ENCODE results near the gene TENT5C. TPM values are rescaled to one million over a fixed set of nuclear protein-coding genes. Genes with fewer than 3 reads are reported as not detected.

The TENT5C gene
- total RNA-seq, 1 experiment from 2014 or later = not detected

GRCh38 chr1:117628343-117628742 lies 22.5 kb downstream of the TENT5C start:
- Mint-ChIP-seq H3K4me1 (ENCODE audit: insufficient read depth, unreplicated experiment) (no peaks in the 10 kb centered on the region), H3K27ac (ENCODE audit: low read depth, unreplicated experiment) (no peak overlapping the region), H3K36me3 (ENCODE audit: insufficient read depth, unreplicated experiment) (no peaks in the 10 kb centered on the region), H3K9me3 (ENCODE audit: unreplicated experiment) (no peaks in the 10 kb centered on the region), H3K27me3 (ENCODE audit: insufficient read depth, unreplicated experiment) (peaks cover 16% of the 10 kb centered on the region), H3K4me3 (ENCODE audit: unreplicated experiment) (no peak overlapping the region)
- no peak for TF ChIP-seq CTCF (IDR thresholded peaks at IDR 0.05; ENCODE audit: unreplicated experiment)
- DNase-seq (ENCODE audit: unreplicated experiment) = no peak
- intact Hi-C loops (cut with micrococcal nuclease) = no loop called here
- ChIA-PET POLR2A (interaction anchor here (1.0 kb wide), 1 partner anchor 78 kb away, joined by 3 read pairs; no protein-coding TSS in a partner anchor), CTCF (no interaction called here)
- no TSS peak for BruUV-seq (replicated peaks)

GRCh38 chr1:117629625-117630422 lies 24.0 kb downstream of the TENT5C start:
- no peaks in the 10 kb centered on the region for H3K36me3 Mint-ChIP-seq (ENCODE audit: insufficient read depth, unreplicated experiment)
- no peak for TF ChIP-seq CTCF (IDR thresholded peaks at IDR 0.05; ENCODE audit: unreplicated experiment)

GRCh38 chr1:117630423-117630998 lies 24.7 kb downstream of the TENT5C start:
- no peak overlapping the region for H3K27ac Mint-ChIP-seq (ENCODE audit: low read depth, unreplicated experiment)
- BruUV-seq (replicated peaks) = no TSS peak
- no peak for TF ChIP-seq CTCF (IDR thresholded peaks at IDR 0.05; ENCODE audit: unreplicated experiment)
- H3K4me1 Mint-ChIP-seq (ENCODE audit: insufficient read depth, unreplicated experiment) = no peaks in the 10 kb centered on the region
- intact Hi-C loops (cut with micrococcal nuclease) = no loop called here
- H3K36me3 Mint-ChIP-seq (ENCODE audit: insufficient read depth, unreplicated experiment) = no peaks in the 10 kb centered on the region
- H3K4me3 Mint-ChIP-seq (ENCODE audit: unreplicated experiment) = no peak overlapping the region
- no peak for DNase-seq (ENCODE audit: unreplicated experiment)
- ChIA-PET CTCF (interaction anchor here (0.6 to 1.3 kb wide), 5 partner anchors 13 to 96 kb away, joined by 3 to 6 read pairs (median 3); no protein-coding TSS in a partner anchor), POLR2A (interaction anchor here (0.7 to 0.8 kb wide), 3 partner anchors 12 to 266 kb away, joined by 3 read pairs; no protein-coding TSS in a partner anchor)
- no peaks in the 10 kb centered on the region for H3K9me3 Mint-ChIP-seq (ENCODE audit: unreplicated experiment)
- peaks cover 16% of the 10 kb centered on the region for H3K27me3 Mint-ChIP-seq (ENCODE audit: insufficient read depth, unreplicated experiment)

More at GRCh38 chr1:117629625-117630422, 24.0 kb downstream of the TENT5C start:
- no peak for DNase-seq (ENCODE audit: unreplicated experiment)
- Mint-ChIP-seq H3K9me3 (ENCODE audit: unreplicated experiment) (no peaks in the 10 kb centered on the region), H3K27ac (ENCODE audit: low read depth, unreplicated experiment) (no peak overlapping the region), H3K4me1 (ENCODE audit: insufficient read depth, unreplicated experiment) (no peaks in the 10 kb centered on the region), H3K27me3 (ENCODE audit: insufficient read depth, unreplicated experiment) (peaks cover 16% of the 10 kb centered on the region), H3K4me3 (ENCODE audit: unreplicated experiment) (no peak overlapping the region)
- no TSS peak for BruUV-seq (replicated peaks)
- ChIA-PET CTCF (interaction anchor here (0.8 kb wide), 1 partner anchor 95 kb away, joined by 3 read pairs; no protein-coding TSS in a partner anchor), POLR2A (interaction anchor here (0.7 kb wide), 1 partner anchor 16 kb away, joined by 3 read pairs; no protein-coding TSS in a partner anchor)
- intact Hi-C loops (cut with micrococcal nuclease) = no loop called here
